Stimulated activated CD8-positive, alpha-beta memory T cell treated with anti-CD3 and anti-CD28 coated beads, Interleukin-15, amount 100 ng/mL, for 1 hour (primary cell): ENCODE measurements around the gene ADGRL3.
"Not testable (repeated sequence)": the region's sequence is repeated elsewhere in the genome, so short reads cannot be mapped to it uniquely, and the experiment has no call there.

Experiments
- DNase-seq: peaks from one replicate; pipeline ENCODE4 v3.0.0-alpha.2; 2020; ENCODE audit warnings: low read depth

The ADGRL3 gene

GRCh38 chr4:61911313-61911756 is 711.2 kb downstream of the ADGRL3 start:
- DNase-seq, result no peak

- no peak for DNase-seq
Measured at GRCh38 chr4:61913619-61914018, 713.5 kb downstream of the ADGRL3 start.

- no peak for DNase-seq
Measured at GRCh38 chr4:61915501-61915900, 715.4 kb downstream of the ADGRL3 start.

- DNase-seq, result no peak
Measured at GRCh38 chr4:61918507-61918906, 718.4 kb downstream of the ADGRL3 start.

GRCh38 chr4:61918987-61919386 is 718.9 kb downstream of the ADGRL3 start:
- DNase-seq, result no peak

- no peak for DNase-seq
Measured at GRCh38 chr4:61919561-61919960, 719.4 kb downstream of the ADGRL3 start.

- no peak for DNase-seq
Measured at GRCh38 chr4:61921920-61922319, 721.8 kb downstream of the ADGRL3 start.

- DNase-seq, result no peak
Measured at GRCh38 chr4:61922766-61923165, 722.6 kb downstream of the ADGRL3 start.

GRCh38 chr4:61923179-61923578 is 723.1 kb downstream of the ADGRL3 start:
- DNase-seq, result no peak

GRCh38 chr4:61924131-61924530 is 724.0 kb downstream of the ADGRL3 start:
- no peak for DNase-seq

- no peak for DNase-seq
Measured at GRCh38 chr4:61933527-61933926, 733.4 kb downstream of the ADGRL3 start.

GRCh38 chr4:61934198-61934597 is 734.1 kb downstream of the ADGRL3 start:
- DNase-seq, result no peak

GRCh38 chr4:61938250-61938846 is 738.2 kb downstream of the ADGRL3 start:
- DNase-seq, result no peak

GRCh38 chr4:61950625-61951024 is 750.5 kb downstream of the ADGRL3 start:
- no peak for DNase-seq

GRCh38 chr4:61953386-61953785 is 753.3 kb downstream of the ADGRL3 start:
- DNase-seq, result no peak

- no peak for DNase-seq
Measured at GRCh38 chr4:61958591-61958990, 758.5 kb downstream of the ADGRL3 start.

GRCh38 chr4:61959087-61959486 is 759.0 kb downstream of the ADGRL3 start:
- DNase-seq, result no peak

- DNase-seq, result no peak
Measured at GRCh38 chr4:61984260-61984909, 784.3 kb downstream of the ADGRL3 start.

- DNase-seq, result no peak
Measured at GRCh38 chr4:61985426-61985825, 785.3 kb downstream of the ADGRL3 start.

GRCh38 chr4:61986929-61987328 is 786.8 kb downstream of the ADGRL3 start:
- not testable (repeated sequence) for DNase-seq

- no peak for DNase-seq
Measured at GRCh38 chr4:61992351-61992750, 792.2 kb downstream of the ADGRL3 start.

- DNase-seq, result no peak
Measured at GRCh38 chr4:61994036-61994435, 793.9 kb downstream of the ADGRL3 start.

- no peak for DNase-seq
Measured at GRCh38 chr4:61995717-61996340, 795.7 kb downstream of the ADGRL3 start.

- no peak for DNase-seq
Measured at GRCh38 chr4:61996943-61997342, 796.8 kb downstream of the ADGRL3 start.
